ENCODE data around the gene CTBP1. TPM values are rescaled to one million over a fixed set of nuclear protein-coding genes. Genes with fewer than 3 reads are reported as not detected.

Gene CTBP1
- total and polyA plus RNA-seq, 4 donors = 98.8 to 232 (median 168) TPM

- no peaks in the 10 kb centered on the region for H3K9me3 ChIP-seq (ENCODE audit: control insufficient read depth, insufficient read depth, low read length)
- peaks cover 96% of the 10 kb centered on the region for H3K36me3 ChIP-seq (ENCODE audit: control insufficient read depth, insufficient read depth, low read length)
- 94% methylated on average over 24 of the region's 24 CpGs for WGBS (ENCODE audit: insufficient coverage)
- H3K4me3 ChIP-seq (ENCODE audit: low read depth, low read length) = no peak overlapping the region
- no peaks in the 10 kb centered on the region for H3K27me3 ChIP-seq (ENCODE audit: control insufficient read depth, insufficient read depth, low read length)
- no peak overlapping the region for H3K27ac ChIP-seq (ENCODE audit: low read depth, low read length)
- DNase-seq (ENCODE audit: low read depth in 4 of 6, low spot score in 6 of 6) = no peak
- peaks cover 35% of the 10 kb centered on the region for H3K4me1 ChIP-seq (ENCODE audit: control insufficient read depth, insufficient read depth, low read length)
Observed at GRCh38 chr4:1234811-1235292, 14.1 kb downstream of the CTBP1 start.

GRCh38 chr4:1234309-1234695 is 14.6 kb downstream of the CTBP1 start:
- WGBS (ENCODE audit: insufficient coverage) = 77% methylated on average over 4 of the region's 8 CpGs
- Histone ChIP-seq H3K27ac (ENCODE audit: low read depth, low read length) (peak overlapping the region; percentile 45), H3K9me3 (ENCODE audit: control insufficient read depth, insufficient read depth, low read length) (no peaks in the 10 kb centered on the region), H3K27me3 (ENCODE audit: control insufficient read depth, insufficient read depth, low read length) (no peaks in the 10 kb centered on the region), H3K4me1 (ENCODE audit: control insufficient read depth, insufficient read depth, low read length) (peaks cover 35% of the 10 kb centered on the region), H3K4me3 (ENCODE audit: low read depth, low read length) (no peak overlapping the region), H3K36me3 (ENCODE audit: control insufficient read depth, insufficient read depth, low read length) (peaks cover 96% of the 10 kb centered on the region)
- no peak for DNase-seq (ENCODE audit: low read depth in 4 of 6, low spot score in 6 of 6)

- Histone ChIP-seq H3K36me3 (ENCODE audit: control insufficient read depth, insufficient read depth, low read length) (peaks cover 96% of the 10 kb centered on the region), H3K4me3 (ENCODE audit: low read depth, low read length) (no peak overlapping the region), H3K9me3 (ENCODE audit: control insufficient read depth, insufficient read depth, low read length) (no peaks in the 10 kb centered on the region), H3K4me1 (ENCODE audit: control insufficient read depth, insufficient read depth, low read length) (peaks cover 35% of the 10 kb centered on the region), H3K27ac (ENCODE audit: low read depth, low read length) (peak overlapping the region; percentile 45), H3K27me3 (ENCODE audit: control insufficient read depth, insufficient read depth, low read length) (no peaks in the 10 kb centered on the region)
- WGBS (ENCODE audit: insufficient coverage) = 48% methylated on average over 28 of the region's 29 CpGs
- peak in 2 of 6 donors; percentile 23 to 55 for DNase-seq (ENCODE audit: low read depth in 4 of 6, low spot score in 6 of 6)
Observed at GRCh38 chr4:1233641-1234308, 15.2 kb downstream of the CTBP1 start.

- H3K36me3 ChIP-seq (ENCODE audit: control insufficient read depth, insufficient read depth, low read length) = peaks cover 96% of the 10 kb centered on the region
- WGBS (ENCODE audit: insufficient coverage) = 25% methylated on average over 27 of the region's 32 CpGs
- peaks cover 35% of the 10 kb centered on the region for H3K4me1 ChIP-seq (ENCODE audit: control insufficient read depth, insufficient read depth, low read length)
- DNase-seq (ENCODE audit: low read depth in 4 of 6, low spot score in 6 of 6) = peak in 5 of 6 donors; percentile 73 to 94 (median 85)
- H3K9me3 ChIP-seq (ENCODE audit: control insufficient read depth, insufficient read depth, low read length) = no peaks in the 10 kb centered on the region
- H3K27me3 ChIP-seq (ENCODE audit: control insufficient read depth, insufficient read depth, low read length) = no peaks in the 10 kb centered on the region
- H3K4me3 ChIP-seq (ENCODE audit: low read depth, low read length) = no peak overlapping the region
- peak overlapping the region; percentile 45 for H3K27ac ChIP-seq (ENCODE audit: low read depth, low read length)
Observed at GRCh38 chr4:1232661-1233621, 16.0 kb downstream of the CTBP1 start.

- H3K27me3 ChIP-seq (ENCODE audit: control insufficient read depth, insufficient read depth, low read length) = no peaks in the 10 kb centered on the region
- H3K4me1 ChIP-seq (ENCODE audit: control insufficient read depth, insufficient read depth, low read length) = peaks cover 35% of the 10 kb centered on the region
- WGBS (ENCODE audit: insufficient coverage) = 94% methylated on average over 16 of the region's 23 CpGs
- H3K36me3 ChIP-seq (ENCODE audit: control insufficient read depth, insufficient read depth, low read length) = peaks cover 96% of the 10 kb centered on the region
- H3K9me3 ChIP-seq (ENCODE audit: control insufficient read depth, insufficient read depth, low read length) = no peaks in the 10 kb centered on the region
- DNase-seq (ENCODE audit: low read depth in 4 of 6, low spot score in 6 of 6) = no peak
- H3K27ac ChIP-seq (ENCODE audit: low read depth, low read length) = no peak overlapping the region
- no peak overlapping the region for H3K4me3 ChIP-seq (ENCODE audit: low read depth, low read length)
Observed at GRCh38 chr4:1231637-1232360, 17.1 kb downstream of the CTBP1 start.

GRCh38 chr4:1230971-1231636 is 17.8 kb downstream of the CTBP1 start:
- Histone ChIP-seq H3K36me3 (ENCODE audit: control insufficient read depth, insufficient read depth, low read length) (peaks cover 96% of the 10 kb centered on the region), H3K27me3 (ENCODE audit: control insufficient read depth, insufficient read depth, low read length) (no peaks in the 10 kb centered on the region), H3K4me1 (ENCODE audit: control insufficient read depth, insufficient read depth, low read length) (peaks cover 34% of the 10 kb centered on the region), H3K27ac (ENCODE audit: low read depth, low read length) (no peak overlapping the region), H3K9me3 (ENCODE audit: control insufficient read depth, insufficient read depth, low read length) (no peaks in the 10 kb centered on the region), H3K4me3 (ENCODE audit: low read depth, low read length) (no peak overlapping the region)
- 96% methylated on average over 20 of the region's 20 CpGs for WGBS (ENCODE audit: insufficient coverage)
- no peak for DNase-seq (ENCODE audit: low read depth in 4 of 6, low spot score in 6 of 6)

GRCh38 chr4:1230316-1230715 is 18.6 kb downstream of the CTBP1 start:
- Histone ChIP-seq H3K27me3 (ENCODE audit: control insufficient read depth, insufficient read depth, low read length) (no peaks in the 10 kb centered on the region), H3K4me1 (ENCODE audit: control insufficient read depth, insufficient read depth, low read length) (peaks cover 27% of the 10 kb centered on the region), H3K9me3 (ENCODE audit: control insufficient read depth, insufficient read depth, low read length) (no peaks in the 10 kb centered on the region), H3K36me3 (ENCODE audit: control insufficient read depth, insufficient read depth, low read length) (peaks cover 96% of the 10 kb centered on the region), H3K4me3 (ENCODE audit: low read depth, low read length) (no peak overlapping the region), H3K27ac (ENCODE audit: low read depth, low read length) (no peak overlapping the region)
- 96% methylated on average over 22 of the region's 22 CpGs for WGBS (ENCODE audit: insufficient coverage)
- no peak for DNase-seq (ENCODE audit: low read depth in 4 of 6, low spot score in 6 of 6)

- H3K9me3 ChIP-seq (ENCODE audit: control insufficient read depth, insufficient read depth, low read length) = no peaks in the 10 kb centered on the region
- no peak overlapping the region for H3K27ac ChIP-seq (ENCODE audit: low read depth, low read length)
- H3K36me3 ChIP-seq (ENCODE audit: control insufficient read depth, insufficient read depth, low read length) = peaks cover 96% of the 10 kb centered on the region
- H3K4me3 ChIP-seq (ENCODE audit: low read depth, low read length) = no peak overlapping the region
- H3K4me1 ChIP-seq (ENCODE audit: control insufficient read depth, insufficient read depth, low read length) = peaks cover 18% of the 10 kb centered on the region
- 97% methylated on average over 26 of the region's 27 CpGs for WGBS (ENCODE audit: insufficient coverage)
- no peak for DNase-seq (ENCODE audit: low read depth in 4 of 6, low spot score in 6 of 6)
- no peaks in the 10 kb centered on the region for H3K27me3 ChIP-seq (ENCODE audit: control insufficient read depth, insufficient read depth, low read length)
Observed at GRCh38 chr4:1229117-1229849, 19.6 kb downstream of the CTBP1 start.

All from spinal cord (tissue), 10 donors.